ENCODE data around the gene HNRNPF. TPM values are rescaled to one million over a fixed set of nuclear protein-coding genes. Genes with fewer than 3 reads are reported as not detected.
"Not testable (repeated sequence)": the region's sequence is repeated elsewhere in the genome, so short reads cannot be mapped to it uniquely, and the experiment has no call there.

Gene HNRNPF
- total RNA-seq, 1 donor from 2014 or later: 175 TPM

DNA sequence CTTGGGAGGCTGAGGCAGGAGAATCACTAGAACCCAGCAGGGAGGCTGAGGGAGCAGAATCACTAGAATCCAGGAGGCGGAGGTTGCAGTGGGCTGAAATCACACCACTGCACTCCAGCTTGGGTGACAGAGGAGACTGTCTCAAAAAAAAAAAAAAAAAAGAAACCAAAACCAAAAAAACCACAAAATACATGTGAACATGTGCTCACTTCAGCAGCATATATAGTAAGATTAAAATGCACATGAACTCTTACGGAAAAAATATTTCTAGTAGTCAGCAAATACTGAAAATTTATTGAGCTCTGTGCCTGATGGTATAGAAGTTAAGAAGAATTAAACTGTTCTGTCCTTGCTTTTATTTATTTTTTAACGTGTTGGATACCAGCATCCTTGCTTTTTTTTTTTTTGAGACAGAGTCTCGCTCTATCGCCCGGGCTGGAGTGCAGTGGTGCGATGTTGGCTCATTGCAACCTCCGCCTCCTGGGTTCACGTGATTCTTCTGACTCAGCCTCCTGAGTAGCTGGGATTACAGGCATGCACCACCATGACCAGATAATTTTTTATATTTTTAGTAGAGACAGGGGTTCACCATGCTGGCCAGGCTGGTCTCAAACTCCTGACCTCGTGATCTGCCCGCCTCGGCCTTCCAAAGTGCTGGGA lies 18.3 kb upstream of the HNRNPF start:
- Mint-ChIP-seq H3K4me1 (peaks cover 5% of the 10 kb centered on the region), H3K36me3 (no peaks in the 10 kb centered on the region), H3K9me3 (peaks cover 4% of the 10 kb centered on the region), H3K27me3 (ENCODE audit: insufficient read depth, low read depth) (peaks cover 5% of the 10 kb centered on the region), H3K4me3 (no peak overlapping the region), H3K27ac (no peak overlapping the region)
- DNase-seq (ENCODE audit: low spot score): no peak
- Histone ChIP-seq H2AFZ (replicated peaks) (no peak overlapping the region), H3K4me2 (no peak overlapping the region), H3K27me3 (no peaks in the 10 kb centered on the region), H3K4me3 (no peak overlapping the region), H3F3A (ENCODE audit: low read depth) (no peaks in the 10 kb centered on the region), H3K79me2 (ENCODE audit: low read depth) (no peaks in the 10 kb centered on the region), H3K9ac (no peak overlapping the region), H3K9me3 (ENCODE audit: low read depth) (no peaks in the 10 kb centered on the region), H4K20me1 (ENCODE audit: low read depth) (no peaks in the 10 kb centered on the region), H3K27ac (no peak overlapping the region), H3K4me1 (no peaks in the 10 kb centered on the region), H3K36me3 (no peaks in the 10 kb centered on the region)
- no peak for TF ChIP-seq EZH2phosphoT487 (IDR thresholded peaks at IDR 0.05)
- no peak for TF ChIP-seq CTCF (IDR thresholded peaks at IDR 0.05)
- TF ChIP-seq EZH2 (IDR thresholded peaks at IDR 0.05): no peak

DNA sequence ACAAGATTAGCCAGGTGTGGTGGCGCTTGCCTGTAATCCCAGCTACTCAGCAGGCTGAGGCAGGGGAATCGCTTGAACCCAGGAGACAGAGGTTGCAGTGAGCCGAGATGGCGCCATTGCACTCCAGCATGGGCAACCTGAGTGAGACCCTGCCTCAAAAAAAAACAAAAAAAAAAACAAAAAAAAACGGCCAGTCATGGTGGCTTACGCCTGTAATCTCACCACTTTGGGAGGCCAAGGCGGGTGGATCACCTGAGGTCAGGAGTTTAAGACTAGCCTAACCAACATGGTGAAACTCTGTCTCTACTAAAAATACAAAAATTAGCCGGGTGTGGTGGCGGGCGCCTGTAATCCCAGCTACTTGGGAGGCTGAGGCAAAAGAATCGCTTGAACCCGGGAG lies 17.5 kb upstream of the HNRNPF start:
- DNase-seq (ENCODE audit: low spot score); H4K20me1 ChIP-seq (ENCODE audit: low read depth); H3K9ac ChIP-seq; H3K4me3 Mint-ChIP-seq; H3K4me2 ChIP-seq; H3K36me3 Mint-ChIP-seq; H3K27me3 Mint-ChIP-seq (ENCODE audit: insufficient read depth, low read depth); H3F3A ChIP-seq (ENCODE audit: low read depth); H3K27me3 ChIP-seq; H3K9me3 ChIP-seq (ENCODE audit: low read depth); H3K4me3 ChIP-seq; H3K36me3 ChIP-seq; H2AFZ ChIP-seq (replicated peaks); H3K27ac ChIP-seq; H3K4me1 ChIP-seq; H3K27ac Mint-ChIP-seq; H3K79me2 ChIP-seq (ENCODE audit: low read depth); H3K4me1 Mint-ChIP-seq: not testable (repeated sequence)
- H3K9me3 Mint-ChIP-seq: peaks cover 10% of the 10 kb centered on the region

- H3K36me3 Mint-ChIP-seq: no peaks in the 10 kb centered on the region
These were observed 15.4 kb upstream of the HNRNPF start for GRCh38 chr10:43424416-43424815.

DNA sequence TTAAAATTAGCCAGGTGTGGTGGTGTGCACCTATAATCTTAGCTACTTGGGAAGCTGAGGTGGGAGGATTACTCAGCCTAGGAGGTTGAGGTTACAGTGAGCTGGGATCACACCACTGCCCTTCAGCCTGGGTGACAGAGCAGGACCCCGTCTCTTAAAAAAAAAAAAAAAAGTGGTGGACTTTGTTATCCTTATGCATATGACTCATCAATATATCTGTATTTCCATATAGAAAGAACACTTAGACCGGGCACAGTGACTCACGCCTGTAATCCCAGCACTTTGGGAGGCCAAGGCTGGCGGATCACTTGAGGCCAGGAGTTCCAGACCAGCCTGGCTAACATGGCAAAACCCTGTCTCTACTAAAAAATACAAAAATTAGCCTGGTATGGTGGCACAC lies 13.0 kb upstream of the HNRNPF start:
- not testable (repeated sequence) for H3K9me3 ChIP-seq (ENCODE audit: low read depth); H3K27me3 ChIP-seq; H3K4me1 ChIP-seq; H3K4me3 Mint-ChIP-seq; H3K27ac ChIP-seq; H3K4me3 ChIP-seq; DNase-seq (ENCODE audit: low spot score); H3K4me1 Mint-ChIP-seq; H4K20me1 ChIP-seq (ENCODE audit: low read depth); H3K4me2 ChIP-seq; H3K27ac Mint-ChIP-seq; H3K36me3 ChIP-seq; H3K36me3 Mint-ChIP-seq; H2AFZ ChIP-seq (replicated peaks); H3K79me2 ChIP-seq (ENCODE audit: low read depth); H3K9ac ChIP-seq
- peaks cover 23% of the 10 kb centered on the region for H3F3A ChIP-seq (ENCODE audit: low read depth)
- Mint-ChIP-seq H3K9me3 (peaks cover 27% of the 10 kb centered on the region), H3K27me3 (ENCODE audit: insufficient read depth, low read depth) (peaks cover 13% of the 10 kb centered on the region)

More at GRCh38 chr10:43424416-43424815, 15.4 kb upstream of the HNRNPF start:
- H3K4me2 ChIP-seq: no peak overlapping the region
- peaks cover 8% of the 10 kb centered on the region for H3K27me3 ChIP-seq
- H3K27ac ChIP-seq: no peak overlapping the region
- no peak for TF ChIP-seq CTCF (IDR thresholded peaks at IDR 0.05)
- TF ChIP-seq EZH2 (IDR thresholded peaks at IDR 0.05): no peak
- no peak for TF ChIP-seq EZH2phosphoT487 (IDR thresholded peaks at IDR 0.05)
- H3K9me3 ChIP-seq (ENCODE audit: low read depth): no peaks in the 10 kb centered on the region
- H4K20me1 ChIP-seq (ENCODE audit: low read depth): no peaks in the 10 kb centered on the region
- H3K9ac ChIP-seq: no peak overlapping the region
- no peaks in the 10 kb centered on the region for H3K79me2 ChIP-seq (ENCODE audit: low read depth)
- H3F3A ChIP-seq (ENCODE audit: low read depth): peaks cover 23% of the 10 kb centered on the region
- Mint-ChIP-seq H3K27ac (no peak overlapping the region), H3K9me3 (peaks cover 23% of the 10 kb centered on the region), H3K27me3 (ENCODE audit: insufficient read depth, low read depth) (peaks cover 12% of the 10 kb centered on the region), H3K4me3 (no peak overlapping the region), H3K4me1 (no peaks in the 10 kb centered on the region)
- no peak overlapping the region for H2AFZ ChIP-seq (replicated peaks)
- H3K4me1 ChIP-seq: no peaks in the 10 kb centered on the region
- H3K36me3 ChIP-seq: no peaks in the 10 kb centered on the region
- no peak overlapping the region for H3K4me3 ChIP-seq
- DNase-seq (ENCODE audit: low spot score): no peak

All from neural progenitor cell (in vitro differentiated cells).